GM12878 (cell line): ENCODE measurements around the gene CABP7. TPM values are rescaled to one million over a fixed set of nuclear protein-coding genes. Genes with fewer than 3 reads are reported as not detected.

Source experiments
- ATAC-seq: fragments of 200-7000 bp; cut with Tn5 transposase; 3 replicates; pipeline ENCODE4 v1.9.1; 2020; ENCODE audit warnings: mild to moderate bottlenecking, moderate library complexity
- BruUV-seq: library from RNA; stranded (reverse); fragments of 400-500 nt; replicated peaks from 2 replicates; lab custom pipeline; 2021; lab: Mats Ljungman, UMichigan
- CTCF ChIA-PET: fragments of 300-600 bp; sonication (Branson Sonifier 250); formaldehyde crosslinking; extraction: SDS; loops from one replicate; lab custom pipeline; 2021; ENCODE audit warnings: inconsistent platforms; lab: Yijun Ruan, JAX
- POLR2A ChIA-PET: fragments of 350-600 bp; formaldehyde crosslinking; extraction: SDS; loops from one replicate; lab custom pipeline; 2021; ENCODE audit warnings: inconsistent platforms; lab: Charles Lee
- RAD21 ChIA-PET: fragments of 300-600 bp; sonication (Branson Sonifier 250); formaldehyde crosslinking; loops from one replicate; lab custom pipeline; 2023; ENCODE audit warnings: antibody characterized with exemption; ENCODE audit not compliant: unreplicated experiment; lab: Charles Lee
- SMC1A ChIA-PET: fragments of 300-600 bp; sonication (Branson Sonifier 250); formaldehyde crosslinking; loops from one replicate; lab custom pipeline; 2023; ENCODE audit not compliant: unreplicated experiment, uncharacterized antibody; lab: Charles Lee
- DNase-seq: peaks from one replicate; pipeline ENCODE4 v3.0.0-alpha.2; 2011; ENCODE audit warnings: low read depth, low spot score
- FAIRE-seq: peaks from 3 replicates; lab custom pipeline; 2011; peaks lifted over from hg19 to GRCh38; lab: Jason Lieb, UNC
- H2AFZ ChIP-seq: 2 replicates; pipeline ENCODE4 v1.6.0; 2011; ENCODE audit warnings: low read depth, low read length, control low read depth; ENCODE audit not compliant: control insufficient read depth
- H3K27ac ChIP-seq: 2 replicates; pipeline ENCODE4 v1.5.1; 2011; ENCODE audit warnings: control low read depth; ENCODE audit not compliant: control insufficient read depth, insufficient read depth
- H3K27me3 ChIP-seq, 2 experiments: replicated peaks in 1 of 2; 2 replicates each; pipeline versions ENCODE4 v1.6.0 to v1.6.1; 2011; ENCODE audit warnings: low read length in 1 of 2; ENCODE audit not compliant: control insufficient read depth in 2 of 2, insufficient read depth in 2 of 2
- H3K36me3 ChIP-seq, 2 experiments: 2 replicates each; pipeline ENCODE4 v1.5.1; 2011; ENCODE audit warnings: low read length in 1 of 2; ENCODE audit not compliant: control insufficient read depth in 2 of 2, insufficient read depth in 2 of 2
- H3K4me1 ChIP-seq: 2 replicates; pipeline ENCODE4 v1.6.1; 2011; ENCODE audit warnings: mild to moderate bottlenecking, low read length, moderate library complexity, mixed read lengths; ENCODE audit not compliant: control insufficient read depth, insufficient read depth
- H3K4me2 ChIP-seq: 2 replicates; pipeline ENCODE4 v1.6.0; 2011; ENCODE audit warnings: control low read depth; ENCODE audit not compliant: control insufficient read depth, insufficient read depth
- H3K4me3 ChIP-seq: fragments of 200-600 bp; sonication (generic); 2 replicates; pipeline ENCODE4 v1.5.1; 2016
- H3K79me2 ChIP-seq: 2 replicates; pipeline ENCODE4 v1.6.0; 2011; ENCODE audit warnings: low read length; ENCODE audit not compliant: control insufficient read depth, insufficient read depth
- H3K9ac ChIP-seq: 2 replicates; pipeline ENCODE4 v1.8.0; 2011; ENCODE audit warnings: low read length, control low read depth, mixed read lengths; ENCODE audit not compliant: control insufficient read depth, insufficient read depth
- H3K9me3 ChIP-seq: replicated peaks from 3 replicates; pipeline ENCODE4 v1.5.1; 2011; ENCODE audit warnings: mild to moderate bottlenecking, low read length; ENCODE audit not compliant: control insufficient read depth, insufficient read depth
- H4K20me1 ChIP-seq: 2 replicates; pipeline ENCODE4 v1.6.0; 2011; ENCODE audit not compliant: control insufficient read depth, insufficient read depth
- CHD2 ChIP-seq: IDR thresholded peaks from 2 replicates; pipeline ENCODE4 v1.6.1; 2011; ENCODE audit warnings: low read depth, low read length, improper control_type of control experiment, borderline replicate concordance
- EED ChIP-seq: sonication (generic); IDR thresholded peaks from 2 replicates; pipeline ENCODE4 v1.6.1; 2016; ENCODE audit warnings: antibody characterized with exemption, low read depth
- FOXK2 ChIP-seq: fragments of 450-650 bp; IDR thresholded peaks from 2 replicates; pipeline ENCODE4 v1.6.1; 2017; ENCODE audit warnings: mild to moderate bottlenecking, moderate library complexity
- IRF4 ChIP-seq: IDR thresholded peaks from 2 replicates; pipeline ENCODE4 v1.6.1; 2011; ENCODE audit warnings: low read depth, low read length
- JUNB ChIP-seq: IDR thresholded peaks from 2 replicates; pipeline ENCODE4 v1.6.1; 2016; ENCODE audit warnings: antibody characterized with exemption, mild to moderate bottlenecking
- KAT2A ChIP-seq: conservative IDR thresholded peaks from 2 replicates; pipeline ENCODE4 v1.6.1; 2011; ENCODE audit warnings: low read depth, low read length; ENCODE audit not compliant: control insufficient read depth
- MEF2B ChIP-seq: fragments of 450-650 bp; IDR thresholded peaks from 2 replicates; pipeline ENCODE4 v1.6.1; 2018; ENCODE audit warnings: mild to moderate bottlenecking, moderate library complexity; ENCODE audit not compliant: partially characterized antibody, poor library complexity, severe bottlenecking
- TCF12 ChIP-seq: IDR thresholded peaks from 2 replicates; pipeline ENCODE4 v1.6.1; 2011; ENCODE audit warnings: low read depth, mild to moderate bottlenecking, low read length
- ZBED1 ChIP-seq: IDR thresholded peaks from 2 replicates; pipeline ENCODE4 v1.6.1; 2016; ENCODE audit warnings: borderline replicate concordance
- WGBS: methylation state at CpG from one replicate; pipeline ENCODE4 v1.1.6; 2016; ENCODE audit warnings: low lambda C conversion rate; ENCODE audit not compliant: insufficient replicate concordance, insufficient coverage; ENCODE audit errors: missing lambda C conversion rate; 5-methylcytosine and 5-hydroxymethylcytosine counted together
- in situ Hi-C: fragments of 300-500 bp; cut with MboI; formaldehyde crosslinking; loops from 9 replicates; pipeline ENCODE4 v1.14.3; 2018; ENCODE audit warnings: mixed read lengths
- intact Hi-C: fragments of 100-400 bp; cut with micrococcal nuclease; formaldehyde crosslinking; loops from one replicate; pipeline ENCODE4 v1.14.2; 2022; ENCODE audit not compliant: unreplicated experiment
- polyA plus RNA-seq, 11 experiments: library from polyadenylated mRNA; depleted of rRNA in 4 of 11; unstranded in 6 of 11; stranded (reverse) in 5 of 11; fragments of >200 nt; fragmentation: Nextera tagmentation in 4 of 11; fragmentation: Illumina TruSeq in 1 of 11; extraction: Ambion mirVana in 4 of 11; extraction: Trizol in 1 of 11; gene quantifications; 1 replicate in 1 of 11; 2 replicates in 10 of 11; pipeline versions ENCODE4 v1.2.1 to v1.2.3, GENCODE V29; 2011 to 2016; ENCODE audit warnings: inconsistent platforms in 2 of 11, missing spikeins in 2 of 11, low read depth in 1 of 11
- total RNA-seq, 4 experiments: library from RNA; depleted of rRNA in 3 of 4; stranded (reverse); fragments of >200 nt in 3 of 4; fragmentation: Illumina TruSeq in 1 of 4; extraction: Trizol in 1 of 4; gene quantifications; 2 replicates each; pipeline versions ENCODE4 v1.2.1 to v1.2.3, GENCODE V29; 2013 to 2021
- TF ChIP-seq, protein P1 (sequence below): IDR thresholded peaks from 2 replicates; pipeline ENCODE4 v1.6.1; 2011; ENCODE audit warnings: borderline replicate concordance, low read depth, mild to moderate bottlenecking, moderate library complexity, mixed read lengths, low read length; ENCODE audit not compliant: insufficient read depth; ENCODE audit errors: extremely low read length
- TF ChIP-seq, protein P2 (sequence below): fragments of 450-650 bp; formaldehyde crosslinking; IDR thresholded peaks from 2 replicates; pipeline ENCODE4 v1.4.0; 2022; ENCODE audit warnings: mild to moderate bottlenecking, moderate library complexity
- TF ChIP-seq, protein P3 (sequence below): IDR thresholded peaks from 2 replicates; pipeline ENCODE4 v1.6.1; 2011; ENCODE audit warnings: low read depth, low read length, improper control_type of control experiment, borderline replicate concordance
- TF ChIP-seq, protein P4 (sequence below): fragments of 450-650 bp; IDR thresholded peaks from 2 replicates; pipeline ENCODE4 v1.6.1; 2016; ENCODE audit warnings: mild to moderate bottlenecking

CABP7 gene
- total and polyA plus RNA-seq, 10 of the 15 experiments (the other 5 are each of a cell fraction or from before 2014, with no cell fraction given) = 0.02 to 0.18 (median 0.05) TPM; not detected in 5

DNA sequence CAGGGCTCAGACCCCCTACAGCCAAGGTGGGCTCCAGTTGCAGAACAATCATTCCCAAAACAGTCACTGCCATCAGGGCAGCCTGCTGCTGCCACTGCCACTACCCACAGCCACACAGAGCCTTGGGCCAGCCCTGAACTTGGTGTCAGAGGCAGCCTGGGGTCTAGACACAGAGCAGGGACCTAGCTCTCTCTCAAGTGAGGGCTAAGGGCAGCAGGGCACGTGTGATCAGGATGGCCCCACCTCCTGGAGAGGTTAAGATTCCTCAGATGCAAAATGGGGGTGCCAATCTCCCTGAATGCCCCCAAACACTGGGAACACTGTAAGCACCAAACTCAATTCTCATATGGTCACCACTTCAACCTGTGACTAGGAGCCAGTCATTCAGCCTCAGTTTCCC is 15.6 kb downstream of the CABP7 start:
- Histone ChIP-seq H3K9ac (no peak overlapping the region), H3K27ac (no peak overlapping the region), H4K20me1 (no peaks in the 10 kb centered on the region), H3K36me3 (no peaks in the 10 kb centered on the region; a peak in 1 of 4 replicates), H3K4me2 (no peak overlapping the region), H3K4me3 (no peak overlapping the region), H3K79me2 (no peaks in the 10 kb centered on the region), H3K9me3 (no peaks in the 10 kb centered on the region), H2AFZ (no peak overlapping the region), H3K4me1 (peaks cover 3% of the 10 kb centered on the region; the same call in 1 of the 2 replicates), H3K27me3 (no peaks in the 10 kb centered on the region)
- TF ChIP-seq IRF4 = no peak
- TF ChIP-seq ZBED1 = no peak
- TF ChIP-seq, protein P1, sequence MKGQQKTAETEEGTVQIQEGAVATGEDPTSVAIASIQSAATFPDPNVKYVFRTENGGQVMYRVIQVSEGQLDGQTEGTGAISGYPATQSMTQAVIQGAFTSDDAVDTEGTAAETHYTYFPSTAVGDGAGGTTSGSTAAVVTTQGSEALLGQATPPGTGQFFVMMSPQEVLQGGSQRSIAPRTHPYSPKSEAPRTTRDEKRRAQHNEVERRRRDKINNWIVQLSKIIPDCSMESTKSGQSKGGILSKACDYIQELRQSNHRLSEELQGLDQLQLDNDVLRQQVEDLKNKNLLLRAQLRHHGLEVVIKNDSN = no peak
- TF ChIP-seq, protein P2, sequence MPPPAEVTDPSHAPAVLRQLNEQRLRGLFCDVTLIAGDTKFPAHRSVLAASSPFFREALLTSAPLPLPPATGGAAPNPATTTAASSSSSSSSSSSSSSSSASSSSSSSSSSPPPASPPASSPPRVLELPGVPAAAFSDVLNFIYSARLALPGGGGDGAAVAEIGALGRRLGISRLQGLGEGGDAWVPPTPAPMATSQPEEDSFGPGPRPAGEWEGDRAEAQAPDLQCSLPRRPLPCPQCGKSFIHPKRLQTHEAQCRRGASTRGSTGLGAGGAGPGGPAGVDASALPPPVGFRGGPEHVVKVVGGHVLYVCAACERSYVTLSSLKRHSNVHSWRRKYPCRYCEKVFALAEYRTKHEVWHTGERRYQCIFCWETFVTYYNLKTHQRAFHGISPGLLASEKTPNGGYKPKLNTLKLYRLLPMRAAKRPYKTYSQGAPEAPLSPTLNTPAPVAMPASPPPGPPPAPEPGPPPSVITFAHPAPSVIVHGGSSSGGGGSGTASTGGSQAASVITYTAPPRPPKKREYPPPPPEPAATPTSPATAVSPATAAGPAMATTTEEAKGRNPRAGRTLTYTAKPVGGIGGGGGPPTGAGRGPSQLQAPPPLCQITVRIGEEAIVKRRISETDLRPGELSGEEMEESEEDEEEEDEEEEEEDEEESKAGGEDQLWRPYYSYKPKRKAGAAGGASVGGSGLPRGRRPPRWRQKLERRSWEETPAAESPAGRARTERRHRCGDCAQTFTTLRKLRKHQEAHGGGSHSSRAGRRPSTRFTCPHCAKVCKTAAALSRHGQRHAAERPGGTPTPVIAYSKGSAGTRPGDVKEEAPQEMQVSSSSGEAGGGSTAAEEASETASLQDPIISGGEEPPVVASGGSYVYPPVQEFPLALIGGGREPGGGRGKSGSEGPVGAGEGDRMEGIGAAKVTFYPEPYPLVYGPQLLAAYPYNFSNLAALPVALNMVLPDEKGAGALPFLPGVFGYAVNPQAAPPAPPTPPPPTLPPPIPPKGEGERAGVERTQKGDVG (CRISPR knock-in tag) = no peak
- no peak for TF ChIP-seq JUNB
- TF ChIP-seq KAT2A = no peak
- TF ChIP-seq FOXK2 = no peak
- TF ChIP-seq, protein P3, sequence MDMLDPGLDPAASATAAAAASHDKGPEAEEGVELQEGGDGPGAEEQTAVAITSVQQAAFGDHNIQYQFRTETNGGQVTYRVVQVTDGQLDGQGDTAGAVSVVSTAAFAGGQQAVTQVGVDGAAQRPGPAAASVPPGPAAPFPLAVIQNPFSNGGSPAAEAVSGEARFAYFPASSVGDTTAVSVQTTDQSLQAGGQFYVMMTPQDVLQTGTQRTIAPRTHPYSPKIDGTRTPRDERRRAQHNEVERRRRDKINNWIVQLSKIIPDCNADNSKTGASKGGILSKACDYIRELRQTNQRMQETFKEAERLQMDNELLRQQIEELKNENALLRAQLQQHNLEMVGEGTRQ = no peak
- TF ChIP-seq TCF12 = no peak
- TF ChIP-seq, protein P4, sequence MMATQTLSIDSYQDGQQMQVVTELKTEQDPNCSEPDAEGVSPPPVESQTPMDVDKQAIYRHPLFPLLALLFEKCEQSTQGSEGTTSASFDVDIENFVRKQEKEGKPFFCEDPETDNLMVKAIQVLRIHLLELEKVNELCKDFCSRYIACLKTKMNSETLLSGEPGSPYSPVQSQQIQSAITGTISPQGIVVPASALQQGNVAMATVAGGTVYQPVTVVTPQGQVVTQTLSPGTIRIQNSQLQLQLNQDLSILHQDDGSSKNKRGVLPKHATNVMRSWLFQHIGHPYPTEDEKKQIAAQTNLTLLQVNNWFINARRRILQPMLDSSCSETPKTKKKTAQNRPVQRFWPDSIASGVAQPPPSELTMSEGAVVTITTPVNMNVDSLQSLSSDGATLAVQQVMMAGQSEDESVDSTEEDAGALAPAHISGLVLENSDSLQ = no peak
- TF ChIP-seq MEF2B = no peak
- no peak for TF ChIP-seq CHD2
- no peak for TF ChIP-seq EED
- in situ Hi-C loops = no loop called here
- FAIRE-seq (no peak), ATAC-seq (no peak), DNase-seq (no peak)
- ChIA-PET SMC1A (no interaction called here), POLR2A (no interaction called here), CTCF (no interaction called here), RAD21 (no interaction called here)
- WGBS = 40% methylated on average over 1 of the region's 1 CpG
- BruUV-seq = no TSS peak
- intact Hi-C loops = no loop called here
